Measurements from ENCODE around the gene C16orf82.

- TF ChIP-seq CTCF (conservative IDR thresholded peaks at IDR 0.05; ENCODE audit: low read depth, low read length) (no peak), EZH2phosphoT487 (IDR thresholded peaks at IDR 0.05; ENCODE audit: borderline replicate concordance, low read length) (no peak)
Measured at GRCh38 chr16:27097800-27098230, 31.1 kb downstream of the C16orf82 start.

Data from PC-3 (cell line).